ENCODE data around the gene MKRN2OS. TPM values are rescaled to one million over a fixed set of nuclear protein-coding genes. Genes with fewer than 3 reads are reported as not detected.

Gene MKRN2OS
- total RNA-seq, 1 experiment from 2014 or later, result not detected

DNA sequence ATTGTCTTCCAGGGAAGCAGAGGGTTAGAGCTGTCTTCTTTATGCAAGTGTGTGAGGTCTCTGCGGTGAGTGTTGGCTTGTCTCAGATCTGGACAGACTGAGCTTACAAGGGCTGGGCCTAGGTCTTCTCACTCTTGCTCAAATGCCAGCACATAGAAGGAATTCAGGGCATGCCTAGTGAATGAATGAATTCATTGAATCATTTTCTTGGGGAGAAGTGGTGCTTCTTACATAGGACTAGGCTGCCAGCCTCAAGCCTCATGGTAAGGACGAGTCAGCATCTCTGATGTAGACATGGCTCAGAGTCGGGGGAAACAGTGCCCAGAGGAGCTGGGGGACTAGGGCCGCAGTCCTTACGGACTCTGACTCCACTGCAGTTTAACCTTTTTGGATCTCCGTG is 28.8 kb upstream of the MKRN2OS start:
- ChIA-PET CTCF (no interaction called here), POLR2A (no interaction called here)
- DNase-seq (ENCODE audit: low spot score) (no peak), ATAC-seq (no peak)
- no peaks in the 10 kb centered on the region for H3K4me1 Mint-ChIP-seq
- H3K36me3 Mint-ChIP-seq, result peaks cover 75% of the 10 kb centered on the region
- no peaks in the 10 kb centered on the region for H3K9me3 Mint-ChIP-seq
- no peaks in the 10 kb centered on the region for H3K27me3 Mint-ChIP-seq (ENCODE audit: low read depth)
- TF ChIP-seq NR1H2 (CRISPR knock-in tag; IDR thresholded peaks at IDR 0.05) (no peak), ZBTB21 (CRISPR knock-in tag; IDR thresholded peaks at IDR 0.05; ENCODE audit: borderline replicate concordance) (no peak), ZNF138 (CRISPR knock-in tag; conservative IDR thresholded peaks at IDR 0.05) (no peak), ATF3 (CRISPR knock-in tag; conservative IDR thresholded peaks at IDR 0.05) (no peak), OVOL2 (CRISPR knock-in tag; IDR thresholded peaks at IDR 0.05; ENCODE audit: borderline replicate concordance) (no peak), CBFB (CRISPR knock-in tag; IDR thresholded peaks at IDR 0.05; ENCODE audit: low read depth) (no peak), E2F4 (CRISPR knock-in tag; IDR thresholded peaks at IDR 0.05; ENCODE audit: borderline replicate concordance, low read depth) (no peak), ARID4B (CRISPR knock-in tag; IDR thresholded peaks at IDR 0.05; ENCODE audit: borderline replicate concordance) (no peak), RORB (CRISPR knock-in tag; IDR thresholded peaks at IDR 0.05) (no peak)
- no peak overlapping the region for H3K4me3 Mint-ChIP-seq
- no peak overlapping the region for H3K27ac Mint-ChIP-seq

GRCh38 chr3:12571986-12572385 is 26.7 kb upstream of the MKRN2OS start:
- no peaks in the 10 kb centered on the region for H3K9me3 Mint-ChIP-seq
- no peaks in the 10 kb centered on the region for H3K4me1 Mint-ChIP-seq
- CTCF ChIA-PET, result no interaction called here
- H3K27me3 Mint-ChIP-seq (ENCODE audit: low read depth), result no peaks in the 10 kb centered on the region
- no peak overlapping the region for H3K27ac Mint-ChIP-seq
- no peak overlapping the region for H3K4me3 Mint-ChIP-seq
- H3K36me3 Mint-ChIP-seq, result peaks cover 66% of the 10 kb centered on the region
- POLR2A ChIA-PET, result no interaction called here
- no peak for DNase-seq (ENCODE audit: low spot score)
- ATAC-seq, result no peak
- TF ChIP-seq IRF2 (CRISPR knock-in tag; IDR thresholded peaks at IDR 0.05; ENCODE audit: borderline replicate concordance, low read depth) (no peak), FOXK1 (CRISPR knock-in tag; IDR thresholded peaks at IDR 0.05) (no peak), PRRX2 (CRISPR knock-in tag; IDR thresholded peaks at IDR 0.05) (no peak), NR1H2 (CRISPR knock-in tag; IDR thresholded peaks at IDR 0.05) (no peak), RELA (CRISPR knock-in tag; IDR thresholded peaks at IDR 0.05; ENCODE audit: borderline replicate concordance) (no peak), ZNF671 (CRISPR knock-in tag; IDR thresholded peaks at IDR 0.05) (no peak), SOX15 (CRISPR knock-in tag; IDR thresholded peaks at IDR 0.05) (no peak), TP53 (CRISPR knock-in tag; IDR thresholded peaks at IDR 0.05) (no peak), PREB (CRISPR knock-in tag; IDR thresholded peaks at IDR 0.05; ENCODE audit: borderline replicate concordance) (no peak), SP1 (CRISPR knock-in tag; conservative IDR thresholded peaks at IDR 0.05) (no peak), NR3C1 (CRISPR knock-in tag; conservative IDR thresholded peaks at IDR 0.05; ENCODE audit: low read depth) (no peak), CREB1 (CRISPR knock-in tag; IDR thresholded peaks at IDR 0.05) (no peak), ZNF532 (CRISPR knock-in tag; IDR thresholded peaks at IDR 0.05; ENCODE audit: borderline replicate concordance) (no peak)
- TF ChIP-seq, protein P1, sequence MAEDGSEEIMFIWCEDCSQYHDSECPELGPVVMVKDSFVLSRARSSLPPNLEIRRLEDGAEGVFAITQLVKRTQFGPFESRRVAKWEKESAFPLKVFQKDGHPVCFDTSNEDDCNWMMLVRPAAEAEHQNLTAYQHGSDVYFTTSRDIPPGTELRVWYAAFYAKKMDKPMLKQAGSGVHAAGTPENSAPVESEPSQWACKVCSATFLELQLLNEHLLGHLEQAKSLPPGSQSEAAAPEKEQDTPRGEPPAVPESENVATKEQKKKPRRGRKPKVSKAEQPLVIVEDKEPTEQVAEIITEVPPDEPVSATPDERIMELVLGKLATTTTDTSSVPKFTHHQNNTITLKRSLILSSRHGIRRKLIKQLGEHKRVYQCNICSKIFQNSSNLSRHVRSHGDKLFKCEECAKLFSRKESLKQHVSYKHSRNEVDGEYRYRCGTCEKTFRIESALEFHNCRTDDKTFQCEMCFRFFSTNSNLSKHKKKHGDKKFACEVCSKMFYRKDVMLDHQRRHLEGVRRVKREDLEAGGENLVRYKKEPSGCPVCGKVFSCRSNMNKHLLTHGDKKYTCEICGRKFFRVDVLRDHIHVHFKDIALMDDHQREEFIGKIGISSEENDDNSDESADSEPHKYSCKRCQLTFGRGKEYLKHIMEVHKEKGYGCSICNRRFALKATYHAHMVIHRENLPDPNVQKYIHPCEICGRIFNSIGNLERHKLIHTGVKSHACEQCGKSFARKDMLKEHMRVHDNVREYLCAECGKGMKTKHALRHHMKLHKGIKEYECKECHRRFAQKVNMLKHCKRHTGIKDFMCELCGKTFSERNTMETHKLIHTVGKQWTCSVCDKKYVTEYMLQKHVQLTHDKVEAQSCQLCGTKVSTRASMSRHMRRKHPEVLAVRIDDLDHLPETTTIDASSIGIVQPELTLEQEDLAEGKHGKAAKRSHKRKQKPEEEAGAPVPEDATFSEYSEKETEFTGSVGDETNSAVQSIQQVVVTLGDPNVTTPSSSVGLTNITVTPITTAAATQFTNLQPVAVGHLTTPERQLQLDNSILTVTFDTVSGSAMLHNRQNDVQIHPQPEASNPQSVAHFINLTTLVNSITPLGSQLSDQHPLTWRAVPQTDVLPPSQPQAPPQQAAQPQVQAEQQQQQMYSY (CRISPR knock-in tag; IDR thresholded peaks at IDR 0.05), result no peak

Measured in WTC11 (cell line).